ENCODE results near the gene EVL. TPM values are rescaled to one million over a fixed set of nuclear protein-coding genes. Genes with fewer than 3 reads are reported as not detected.

EVL gene
- total and polyA plus RNA-seq, 2 of the 8 experiments (the other 6 are each of a cell fraction or from before 2014, with no cell fraction given), result 30.7 to 64.6 TPM

DNA sequence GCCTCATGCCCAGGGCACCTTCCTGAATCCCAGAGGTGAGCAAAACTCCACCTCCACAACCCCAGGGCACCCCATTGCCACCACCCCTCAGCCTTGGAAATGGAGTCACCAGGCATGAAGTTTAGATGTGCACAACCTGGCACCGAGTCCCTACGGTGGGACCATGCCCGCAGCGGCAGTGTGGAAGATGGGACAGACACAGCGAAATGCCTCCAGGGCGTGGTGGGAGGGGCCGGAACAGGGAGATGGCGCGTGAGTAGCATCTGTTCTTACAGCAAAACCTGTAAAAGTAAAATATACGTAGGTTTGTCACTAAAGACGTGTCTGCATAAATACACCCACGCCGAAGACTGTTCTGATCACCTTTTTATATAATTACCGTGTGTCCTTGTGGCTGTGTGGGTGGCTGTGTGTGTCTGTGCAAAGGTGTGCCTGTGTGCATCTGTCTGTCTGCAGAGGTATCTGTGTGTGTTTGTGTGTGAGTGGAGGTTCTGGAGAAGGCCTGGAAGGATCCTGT is 111.6 kb downstream of the EVL start:
- Histone ChIP-seq H2AFZ (ENCODE audit: low read length) (no peak overlapping the region), H2BK20ac (ENCODE audit: low read length) (no peak overlapping the region), H2BK5ac (ENCODE audit: low read depth, low read length) (no peak overlapping the region), H4K20me1 (replicated peaks in 1 of 2; ENCODE audit: control insufficient read depth in 1 of 2, insufficient read depth in 2 of 2, low read length in 2 of 2) (no peaks in the 10 kb centered on the region), H2BK12ac (ENCODE audit: low read depth, low read length) (0 out of 2 replicates have a peak overlapping the region, but pooled peaks have one; percentile 27), H4K8ac (ENCODE audit: extremely low read depth, insufficient read depth, low read length) (no peak overlapping the region), H3K23ac (ENCODE audit: insufficient read length) (no peak overlapping the region), H4K5ac (ENCODE audit: insufficient read length, low read depth, low read length) (no peak overlapping the region), H2BK15ac (ENCODE audit: low read length) (no peak overlapping the region), H3K4ac (replicated peaks; ENCODE audit: insufficient read length, low read depth, low read length) (no peak overlapping the region), H3K27me3 (replicated peaks in 1 of 4; ENCODE audit: control insufficient read depth in 3 of 4, extremely low read depth in 1 of 4, insufficient read depth in 3 of 4, low read length in 3 of 4) (no peaks in the 10 kb centered on the region), H3K4me2 (ENCODE audit: insufficient read depth in 1 of 2, low read depth in 2 of 2, low read length in 2 of 2) (no peak overlapping the region), H3K14ac (ENCODE audit: insufficient read length) (no peak overlapping the region), H2BK120ac (replicated peaks; ENCODE audit: low read depth, low read length) (no peak overlapping the region), H3K36me3 (ENCODE audit: control insufficient read depth in 2 of 4, insufficient read depth in 4 of 4, low read length in 3 of 4) (no peaks in the 10 kb centered on the region), H3K9me3 (ENCODE audit: insufficient read depth in 2 of 2, low read depth in 1 of 2, low read length in 1 of 2) (no peaks in the 10 kb centered on the region; a peak in 1 of 4 replicates), H3K27ac (ENCODE audit: low read depth, low read length) (no peak overlapping the region), H3K79me1 (ENCODE audit: low read depth, low read length) (no peaks in the 10 kb centered on the region), H2AK5ac (ENCODE audit: low read depth, low read length) (no peak overlapping the region), H4K91ac (replicated peaks; ENCODE audit: insufficient read length, low read length) (no peak overlapping the region), H3K79me2 (ENCODE audit: control insufficient read depth in 1 of 2, insufficient read depth in 2 of 2, low read length in 2 of 2) (no peaks in the 10 kb centered on the region), H3K4me3 (ENCODE audit: extremely low read depth in 1 of 4, insufficient read depth in 2 of 4, low read depth in 3 of 4, low read length in 4 of 4) (no peak overlapping the region), H3K56ac (replicated peaks; ENCODE audit: insufficient read length, low read depth, low read length) (no peak overlapping the region), H3K4me1 (replicated peaks in 1 of 4; ENCODE audit: control insufficient read depth in 3 of 4, insufficient read depth in 4 of 4, low read length in 3 of 4) (no peaks in the 10 kb centered on the region; a peak in 1 of 7 replicates), H3K9ac (replicated peaks in 1 of 4; ENCODE audit: extremely low read depth in 1 of 4, low read depth in 3 of 4, low read length in 3 of 4) (no peak overlapping the region), H3K23me2 (ENCODE audit: low read depth, low read length) (no peaks in the 10 kb centered on the region), H3K18ac (ENCODE audit: extremely low read depth, low read length) (no peak overlapping the region)
- no peak for FAIRE-seq
- ChIA-PET CTCF (ENCODE audit: partially characterized antibody) (no interaction called here), POLR2A (ENCODE audit: partially characterized antibody) (no interaction called here)
- DNase-seq (ENCODE audit: low read depth in 1 of 2, low spot score in 2 of 2), result no peak
- WGBS, 2 experiments (ENCODE audit: extremely low coverage in 1 of 2, insufficient coverage in 1 of 2, insufficient read length in 1 of 2, insufficient replicate concordance in 2 of 2, low coverage in 1 of 2, low lambda C conversion rate in 2 of 2, missing lambda C conversion rate in 1 of 2), result 86% methylated on average over 14 of the region's 14 CpGs; no CpG with 5 or more reads in 1 of the 2 experiments
- no peak for TF ChIP-seq KDM1A (IDR thresholded peaks at IDR 0.05; ENCODE audit: borderline replicate concordance, low read length)
- TF ChIP-seq CBX8 (IDR thresholded peaks at IDR 0.05; ENCODE audit: borderline replicate concordance, low read depth, low read length), result no peak
- TF ChIP-seq NRF1 (IDR thresholded peaks at IDR 0.05; ENCODE audit: low read depth, low read length), result no peak
- no peak for TF ChIP-seq CBX5 (IDR thresholded peaks at IDR 0.05; ENCODE audit: low read depth, low read length)
- TF ChIP-seq KDM4A (IDR thresholded peaks at IDR 0.05; ENCODE audit: low read depth, low read length, severe bottlenecking), result no peak
- no peak for TF ChIP-seq FOSL1 (IDR thresholded peaks at IDR 0.05; ENCODE audit: insufficient read depth, low read depth, low read length)
- TF ChIP-seq TCF12 (IDR thresholded peaks at IDR 0.05; ENCODE audit: low read depth, low read length), result no peak
- TF ChIP-seq, protein P1, sequence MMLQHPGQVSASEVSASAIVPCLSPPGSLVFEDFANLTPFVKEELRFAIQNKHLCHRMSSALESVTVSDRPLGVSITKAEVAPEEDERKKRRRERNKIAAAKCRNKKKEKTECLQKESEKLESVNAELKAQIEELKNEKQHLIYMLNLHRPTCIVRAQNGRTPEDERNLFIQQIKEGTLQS (IDR thresholded peaks at IDR 0.05; ENCODE audit: insufficient read depth, low read depth, low read length), result no peak
- TF ChIP-seq TAF7 (optimal IDR thresholded peaks at IDR 0.05; ENCODE audit: borderline replicate concordance, low read depth, low read length), result no peak
- TF ChIP-seq CHD1 (IDR thresholded peaks at IDR 0.05; ENCODE audit: low read depth, low read length), result no peak

All from H1 (cell line).